AG04450 (cell line): ENCODE results near the gene PCDHB16. TPM values are rescaled to one million over a fixed set of nuclear protein-coding genes. Genes with fewer than 3 reads are reported as not detected.
"Not testable (repeated sequence)": the region's sequence is repeated elsewhere in the genome, so short reads cannot be mapped to it uniquely, and the experiment has no call there.

Experiments
- CTCF ChIA-PET: fragments of 300-600, 350-600 bp; formaldehyde crosslinking; extraction: SDS; loops from one replicate; lab custom pipeline; 2022; ENCODE audit warnings: antibody characterized with exemption, inconsistent platforms; lab: Charles Lee
- POLR2A ChIA-PET: fragments of 350-600 bp; formaldehyde crosslinking; extraction: SDS; loops from one replicate; lab custom pipeline; 2021; ENCODE audit warnings: antibody characterized with exemption, inconsistent platforms; lab: Yijun Ruan, JAX
- DNase-seq: peaks from one replicate; pipeline ENCODE4 v3.0.0-alpha.2; 2011; ENCODE audit warnings: low read depth, low spot score
- H3K27ac ChIP-seq: one replicate; pipeline ENCODE4 v1.5.1; 2012; ENCODE audit warnings: low read depth, low read length, control low read depth
- H3K27me3 ChIP-seq: one replicate; pipeline ENCODE4 v1.6.0; 2012; ENCODE audit warnings: low read length; ENCODE audit not compliant: control insufficient read depth, insufficient read depth
- H3K4me3 ChIP-seq: 2 replicates; pipeline ENCODE4 v1.5.1; 2011; ENCODE audit warnings: mild to moderate bottlenecking, low read depth, low read length, control low read depth
- H3K9me3 ChIP-seq: 2 replicates; pipeline ENCODE4 v1.5.1; 2012; ENCODE audit warnings: low read length; ENCODE audit not compliant: control insufficient read depth, insufficient read depth
- polyA plus RNA-seq: library from polyadenylated mRNA; depleted of rRNA; stranded (reverse); fragments of >200 nt; gene quantifications from 2 replicates; pipeline ENCODE4 v1.2.3, GENCODE V29; 2011
- TF ChIP-seq, protein P1 (sequence below): IDR thresholded peaks from 2 replicates; pipeline ENCODE4 v1.5.1; 2011; ENCODE audit warnings: low read depth, low read length, control low read depth, inconsistent platforms

PCDHB16 gene
- polyA plus RNA-seq, 1 experiment, result 0.45 TPM

DNA sequence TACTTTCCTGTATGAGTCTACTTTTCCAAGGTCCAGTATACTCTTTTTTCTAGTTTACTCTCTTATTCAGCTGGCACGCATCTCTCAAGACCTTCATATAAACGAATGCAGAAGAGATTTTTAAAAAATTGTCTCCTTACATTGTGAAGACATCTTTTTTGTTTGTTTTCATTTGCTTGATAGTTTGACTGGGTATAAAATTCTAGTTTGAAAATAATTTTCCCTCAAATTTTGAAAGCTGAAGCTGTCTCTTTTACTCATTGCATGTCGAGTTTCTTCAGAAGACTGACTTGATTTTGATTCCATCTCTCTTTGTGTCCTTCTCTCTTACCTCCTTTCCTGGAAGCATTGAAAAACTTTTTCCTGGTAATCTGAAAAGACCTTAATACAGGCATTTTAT is 14.2 kb downstream of the PCDHB16 start:
- POLR2A ChIA-PET, result no interaction called here
- Histone ChIP-seq H3K27ac (no peak overlapping the region), H3K9me3 (peaks cover 20% of the 10 kb centered on the region), H3K4me3 (no peak overlapping the region), H3K27me3 (no peaks in the 10 kb centered on the region)
- TF ChIP-seq, protein P1, sequence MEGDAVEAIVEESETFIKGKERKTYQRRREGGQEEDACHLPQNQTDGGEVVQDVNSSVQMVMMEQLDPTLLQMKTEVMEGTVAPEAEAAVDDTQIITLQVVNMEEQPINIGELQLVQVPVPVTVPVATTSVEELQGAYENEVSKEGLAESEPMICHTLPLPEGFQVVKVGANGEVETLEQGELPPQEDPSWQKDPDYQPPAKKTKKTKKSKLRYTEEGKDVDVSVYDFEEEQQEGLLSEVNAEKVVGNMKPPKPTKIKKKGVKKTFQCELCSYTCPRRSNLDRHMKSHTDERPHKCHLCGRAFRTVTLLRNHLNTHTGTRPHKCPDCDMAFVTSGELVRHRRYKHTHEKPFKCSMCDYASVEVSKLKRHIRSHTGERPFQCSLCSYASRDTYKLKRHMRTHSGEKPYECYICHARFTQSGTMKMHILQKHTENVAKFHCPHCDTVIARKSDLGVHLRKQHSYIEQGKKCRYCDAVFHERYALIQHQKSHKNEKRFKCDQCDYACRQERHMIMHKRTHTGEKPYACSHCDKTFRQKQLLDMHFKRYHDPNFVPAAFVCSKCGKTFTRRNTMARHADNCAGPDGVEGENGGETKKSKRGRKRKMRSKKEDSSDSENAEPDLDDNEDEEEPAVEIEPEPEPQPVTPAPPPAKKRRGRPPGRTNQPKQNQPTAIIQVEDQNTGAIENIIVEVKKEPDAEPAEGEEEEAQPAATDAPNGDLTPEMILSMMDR, result no peak
- CTCF ChIA-PET, result interaction anchor here (1.2 kb wide), 1 partner anchor 9 kb away, joined by 3 read pairs; the partner anchor contains the start of gene PCDHB9
- no peak for DNase-seq

GRCh38 chr5:141199359-141200235 is 17.4 kb downstream of the PCDHB16 start, which contains the start of gene PCDHB11:
Gene PCDHB11 (plus strand): TSS chr5:141199627. CDS start chr5:141199775, 148 bp downstream.
- Histone ChIP-seq H3K4me3 (no peak within 1 kb of the TSS), H3K27ac (no peak within 1 kb of the TSS), H3K9me3 (peaks cover 29% of the 10 kb centered on the region), H3K27me3 (no peaks in the 10 kb centered on the region)
- POLR2A ChIA-PET, result no interaction called here
- CTCF ChIA-PET, result interaction anchor here (0.9 to 1.0 kb wide), 2 partner anchors 28 to 121 kb away, joined by 3 read pairs; partner anchors contain the start of gene TAF7
- TF ChIP-seq, protein P1, result no peak
- no peak for DNase-seq

DNA sequence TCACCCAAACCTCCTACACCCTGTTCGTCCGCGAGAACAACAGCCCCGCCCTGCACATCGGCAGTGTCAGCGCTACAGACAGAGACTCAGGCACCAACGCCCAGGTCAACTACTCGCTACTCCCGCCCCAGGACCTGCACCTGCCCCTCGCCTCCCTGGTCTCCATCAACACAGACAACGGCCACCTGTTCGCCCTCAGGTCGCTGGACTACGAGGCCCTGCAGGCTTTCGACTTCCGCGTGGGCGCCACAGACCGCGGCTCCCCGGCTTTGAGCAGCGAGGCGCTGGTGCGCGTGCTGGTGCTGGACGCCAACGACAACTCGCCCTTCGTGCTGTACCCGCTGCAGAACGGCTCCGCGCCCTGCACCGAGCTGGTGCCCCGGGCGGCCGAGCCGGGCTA is 18.9 kb downstream of the PCDHB16 start:
- H3K9me3 ChIP-seq, result peaks cover 28% of the 10 kb centered on the region
- DNase-seq, POLR2A ChIA-PET, H3K27me3 ChIP-seq, H3K4me3 ChIP-seq, H3K27ac ChIP-seq, CTCF ChIA-PET: not testable (repeated sequence)

- DNase-seq, H3K4me3 ChIP-seq, H3K27ac ChIP-seq, CTCF ChIA-PET, H3K27me3 ChIP-seq, POLR2A ChIA-PET: not testable (repeated sequence)
- H3K9me3 ChIP-seq, result peaks cover 28% of the 10 kb centered on the region
These were observed 19.5 kb downstream of the PCDHB16 start for GRCh38 chr5:141201646-141202045.

DNA sequence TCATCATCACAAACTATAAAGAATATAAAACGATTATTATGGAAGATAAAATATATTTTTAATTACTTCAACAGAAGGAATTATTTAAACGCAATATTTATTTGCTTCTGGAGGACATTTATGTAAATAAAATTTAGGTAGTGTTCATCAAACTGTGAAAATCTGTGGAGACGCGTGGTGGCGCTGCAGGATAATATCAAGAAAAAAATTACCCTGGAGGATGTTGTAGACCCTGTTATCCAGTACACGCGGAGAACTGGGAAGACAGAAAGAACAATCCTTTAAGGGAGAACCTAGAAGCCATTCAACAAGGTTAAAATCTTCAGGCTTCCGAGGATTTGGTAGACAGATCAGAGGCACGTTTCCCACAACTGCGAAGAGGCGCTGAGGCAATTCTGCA is 26.3 kb downstream of the PCDHB16 start, which contains the start of gene PCDHB12:
Gene PCDHB12 (plus strand): TSS at position 242 of the 400 bp plus-strand sequence. CDS start 189 bp downstream, outside the sequence.
- peaks cover 18% of the 10 kb centered on the region for H3K9me3 ChIP-seq
- H3K4me3 ChIP-seq, result no peak within 1 kb of the TSS
- no peaks in the 10 kb centered on the region for H3K27me3 ChIP-seq
- DNase-seq, result no peak
- CTCF ChIA-PET, result interaction anchor here (0.7 to 2.1 kb wide), 4 partner anchors 16 to 359 kb away, joined by 3 to 10 read pairs (median 4); partner anchors contain the start of gene PCDHB10
- H3K27ac ChIP-seq, result no peak within 1 kb of the TSS
- TF ChIP-seq, protein P1, result no peak
- POLR2A ChIA-PET, result no interaction called here

DNA sequence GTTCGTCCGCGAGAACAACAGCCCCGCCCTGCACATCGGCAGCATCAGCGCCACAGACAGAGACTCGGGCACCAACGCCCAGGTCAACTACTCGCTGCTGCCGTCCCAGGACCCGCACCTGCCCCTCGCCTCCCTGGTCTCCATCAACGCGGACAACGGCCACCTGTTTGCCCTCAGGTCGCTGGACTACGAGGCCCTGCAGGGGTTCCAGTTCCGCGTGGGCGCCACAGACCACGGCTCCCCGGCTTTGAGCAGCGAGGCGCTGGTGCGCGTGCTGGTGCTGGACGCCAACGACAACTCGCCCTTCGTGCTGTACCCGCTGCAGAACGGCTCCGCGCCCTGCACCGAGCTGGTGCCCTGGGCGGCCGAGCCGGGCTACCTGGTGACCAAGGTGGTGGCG is 28.1 kb downstream of the PCDHB16 start:
- CTCF ChIA-PET, H3K27me3 ChIP-seq, H3K4me3 ChIP-seq, H3K27ac ChIP-seq, DNase-seq, POLR2A ChIA-PET: not testable (repeated sequence)
- H3K9me3 ChIP-seq, result peaks cover 17% of the 10 kb centered on the region

DNA sequence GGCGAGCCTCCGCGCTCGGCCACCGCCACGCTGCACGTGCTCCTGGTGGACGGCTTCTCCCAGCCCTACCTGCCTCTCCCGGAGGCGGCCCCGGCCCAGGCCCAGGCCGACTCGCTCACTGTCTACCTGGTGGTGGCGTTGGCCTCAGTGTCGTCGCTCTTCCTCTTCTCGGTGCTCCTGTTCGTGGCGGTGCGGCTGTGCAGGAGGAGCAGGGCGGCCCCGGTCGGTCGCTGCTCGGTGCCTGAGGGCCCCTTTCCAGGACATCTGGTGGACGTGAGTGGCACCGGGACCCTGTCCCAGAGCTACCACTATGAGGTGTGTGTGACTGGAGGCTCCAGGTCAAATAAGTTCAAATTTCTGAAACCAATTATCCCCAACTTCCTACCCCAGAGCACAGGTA is 28.7 kb downstream of the PCDHB16 start:
- H3K4me3 ChIP-seq, H3K27me3 ChIP-seq, POLR2A ChIA-PET, CTCF ChIA-PET, H3K27ac ChIP-seq, DNase-seq: not testable (repeated sequence)
- peaks cover 21% of the 10 kb centered on the region for H3K9me3 ChIP-seq

- POLR2A ChIA-PET, H3K27me3 ChIP-seq, H3K27ac ChIP-seq, H3K4me3 ChIP-seq, DNase-seq: not testable (repeated sequence)
- CTCF ChIA-PET, result interaction anchor here (0.8 kb wide), 1 partner anchor 354 kb away, joined by 3 read pairs; no protein-coding TSS in a partner anchor
- peaks cover 28% of the 10 kb centered on the region for H3K9me3 ChIP-seq
These were observed 31.6 kb downstream of the PCDHB16 start, which contains the start of gene PCDHB13 for GRCh38 chr5:141213656-141214339. Gene PCDHB13 (plus strand): TSS chr5:141213919. CDS start chr5:141214124, 205 bp downstream.
